ENCODE measurements around the gene FILIP1L. TPM values are rescaled to one million over a fixed set of nuclear protein-coding genes. Genes with fewer than 3 reads are reported as not detected.

The FILIP1L gene
- total RNA-seq, 1 donor from 2014 or later = 4.5 TPM

- peaks cover 16% of the 10 kb centered on the region for H3K9me3 Mint-ChIP-seq
- H3K4me3 Mint-ChIP-seq (ENCODE audit: low read depth) = no peak overlapping the region
- intact Hi-C loops (cut with micrococcal nuclease) = no loop called here
- no peaks in the 10 kb centered on the region for H3K4me1 Mint-ChIP-seq (ENCODE audit: low read depth)
- peaks cover 6% of the 10 kb centered on the region for H3K36me3 Mint-ChIP-seq (ENCODE audit: low read depth)
- H3K27me3 Mint-ChIP-seq (ENCODE audit: low read depth) = no peaks in the 10 kb centered on the region
- H3K27ac Mint-ChIP-seq = no peak overlapping the region
- no peak for DNase-seq (ENCODE audit: low spot score)
Observed at GRCh38 chr3:99805160-99805559, 309.1 kb downstream of the FILIP1L start.

GRCh38 chr3:99803297-99803696, 311.0 kb downstream of the FILIP1L start:
- Mint-ChIP-seq H3K9me3 (peaks cover 16% of the 10 kb centered on the region), H3K27me3 (ENCODE audit: low read depth) (no peaks in the 10 kb centered on the region), H3K27ac (no peak overlapping the region), H3K36me3 (ENCODE audit: low read depth) (peaks cover 6% of the 10 kb centered on the region), H3K4me1 (ENCODE audit: low read depth) (no peaks in the 10 kb centered on the region), H3K4me3 (ENCODE audit: low read depth) (no peak overlapping the region)
- no peak for DNase-seq (ENCODE audit: low spot score)
- intact Hi-C loops (cut with micrococcal nuclease) = no loop called here

GRCh38 chr3:99799422-99799821, 314.9 kb downstream of the FILIP1L start:
- H3K4me1 Mint-ChIP-seq (ENCODE audit: low read depth) = no peaks in the 10 kb centered on the region
- no peak for DNase-seq (ENCODE audit: low spot score)
- H3K9me3 Mint-ChIP-seq = peaks cover 4% of the 10 kb centered on the region
- intact Hi-C loops (cut with micrococcal nuclease) = no loop called here
- H3K36me3 Mint-ChIP-seq (ENCODE audit: low read depth) = no peaks in the 10 kb centered on the region
- no peak overlapping the region for H3K27ac Mint-ChIP-seq
- peaks cover 2% of the 10 kb centered on the region for H3K27me3 Mint-ChIP-seq (ENCODE audit: low read depth)
- H3K4me3 Mint-ChIP-seq (ENCODE audit: low read depth) = no peak overlapping the region

- H3K4me3 Mint-ChIP-seq (ENCODE audit: low read depth) = no peak overlapping the region
Observed at GRCh38 chr3:99795573-99795972, 318.7 kb downstream of the FILIP1L start.

GRCh38 chr3:99794485-99794884, 319.8 kb downstream of the FILIP1L start:
- H3K9me3 Mint-ChIP-seq = no peaks in the 10 kb centered on the region

More at GRCh38 chr3:99795573-99795972, 318.7 kb downstream of the FILIP1L start:
- Mint-ChIP-seq H3K4me1 (ENCODE audit: low read depth) (no peaks in the 10 kb centered on the region), H3K27ac (no peak overlapping the region), H3K36me3 (ENCODE audit: low read depth) (no peaks in the 10 kb centered on the region), H3K9me3 (no peaks in the 10 kb centered on the region), H3K27me3 (ENCODE audit: low read depth) (peaks cover 13% of the 10 kb centered on the region)
- intact Hi-C loops (cut with micrococcal nuclease) = no loop called here
- DNase-seq (ENCODE audit: low spot score) = no peak

GRCh38 chr3:99789011-99789721, 325.1 kb downstream of the FILIP1L start:
- Mint-ChIP-seq H3K9me3 (no peaks in the 10 kb centered on the region), H3K27ac (no peak overlapping the region), H3K36me3 (ENCODE audit: low read depth) (no peaks in the 10 kb centered on the region), H3K4me1 (ENCODE audit: low read depth) (no peaks in the 10 kb centered on the region), H3K4me3 (ENCODE audit: low read depth) (no peak overlapping the region), H3K27me3 (ENCODE audit: low read depth) (peaks cover 38% of the 10 kb centered on the region)
- intact Hi-C loops (cut with micrococcal nuclease) = no loop called here
- DNase-seq (ENCODE audit: low spot score) = no peak

More at GRCh38 chr3:99794485-99794884, 319.8 kb downstream of the FILIP1L start:
- no peak for DNase-seq (ENCODE audit: low spot score)
- Mint-ChIP-seq H3K27ac (no peak overlapping the region), H3K4me1 (ENCODE audit: low read depth) (no peaks in the 10 kb centered on the region), H3K36me3 (ENCODE audit: low read depth) (no peaks in the 10 kb centered on the region), H3K27me3 (ENCODE audit: low read depth) (peaks cover 18% of the 10 kb centered on the region), H3K4me3 (ENCODE audit: low read depth) (no peak overlapping the region)
- intact Hi-C loops (cut with micrococcal nuclease) = no loop called here

Other genes with a start within 250 kb of the FILIP1L start
- 18.6 and 18.7 TPM in 2 replicates for gene TBC1D23, start 146.5 kb upstream of the FILIP1L start, total RNA-seq
- gene NIT2, start 220.3 kb upstream of the FILIP1L start, total RNA-seq = 73.0 and 73.7 TPM in 2 replicates